ENCODE results near the gene SYT13. TPM values are rescaled to one million over a fixed set of nuclear protein-coding genes. Genes with fewer than 3 reads are reported as not detected.

SYT13 gene
- total and polyA plus RNA-seq, 2 donors (not counting 3 experiments of a cell fraction or from before 2014, with no cell fraction given): not detected

DNA sequence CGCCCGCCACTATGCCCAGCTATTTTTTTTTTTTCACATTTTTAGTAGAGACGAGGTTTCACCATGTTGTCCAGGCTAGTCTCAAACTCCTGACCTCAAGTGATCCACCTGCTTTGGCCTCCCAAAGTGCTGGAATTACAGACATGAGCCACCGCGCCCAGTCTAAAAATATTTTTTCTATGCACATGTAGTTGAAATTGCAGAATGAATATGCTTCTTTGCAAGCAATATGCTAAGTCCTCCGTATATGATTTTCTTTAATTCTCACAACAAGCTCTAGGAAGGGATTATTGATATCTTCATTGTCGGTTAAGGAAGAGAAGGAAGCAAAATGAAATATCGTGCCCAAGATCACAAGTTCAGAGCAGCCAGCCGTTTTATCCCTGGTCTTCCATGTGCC is 30.1 kb upstream of the SYT13 start:
- no peak for TF ChIP-seq EZH2 (IDR thresholded peaks at IDR 0.05; ENCODE audit: borderline replicate concordance, low read depth, low read length, severe bottlenecking)
- TF ChIP-seq, protein P1, sequence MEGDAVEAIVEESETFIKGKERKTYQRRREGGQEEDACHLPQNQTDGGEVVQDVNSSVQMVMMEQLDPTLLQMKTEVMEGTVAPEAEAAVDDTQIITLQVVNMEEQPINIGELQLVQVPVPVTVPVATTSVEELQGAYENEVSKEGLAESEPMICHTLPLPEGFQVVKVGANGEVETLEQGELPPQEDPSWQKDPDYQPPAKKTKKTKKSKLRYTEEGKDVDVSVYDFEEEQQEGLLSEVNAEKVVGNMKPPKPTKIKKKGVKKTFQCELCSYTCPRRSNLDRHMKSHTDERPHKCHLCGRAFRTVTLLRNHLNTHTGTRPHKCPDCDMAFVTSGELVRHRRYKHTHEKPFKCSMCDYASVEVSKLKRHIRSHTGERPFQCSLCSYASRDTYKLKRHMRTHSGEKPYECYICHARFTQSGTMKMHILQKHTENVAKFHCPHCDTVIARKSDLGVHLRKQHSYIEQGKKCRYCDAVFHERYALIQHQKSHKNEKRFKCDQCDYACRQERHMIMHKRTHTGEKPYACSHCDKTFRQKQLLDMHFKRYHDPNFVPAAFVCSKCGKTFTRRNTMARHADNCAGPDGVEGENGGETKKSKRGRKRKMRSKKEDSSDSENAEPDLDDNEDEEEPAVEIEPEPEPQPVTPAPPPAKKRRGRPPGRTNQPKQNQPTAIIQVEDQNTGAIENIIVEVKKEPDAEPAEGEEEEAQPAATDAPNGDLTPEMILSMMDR (IDR thresholded peaks at IDR 0.05; ENCODE audit: extremely low read depth in 1 of 2, insufficient read depth in 1 of 2, low read depth in 1 of 2, low read length in 2 of 2): no peak
- TF ChIP-seq GATA2 (IDR thresholded peaks at IDR 0.05; ENCODE audit: insufficient read depth, insufficient read length, low read depth, low read length): no peak
- TF ChIP-seq FOS (IDR thresholded peaks at IDR 0.05; ENCODE audit: borderline replicate concordance, insufficient read depth, low read length): no peak
- TF ChIP-seq, protein P2, sequence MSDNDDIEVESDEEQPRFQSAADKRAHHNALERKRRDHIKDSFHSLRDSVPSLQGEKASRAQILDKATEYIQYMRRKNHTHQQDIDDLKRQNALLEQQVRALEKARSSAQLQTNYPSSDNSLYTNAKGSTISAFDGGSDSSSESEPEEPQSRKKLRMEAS (IDR thresholded peaks at IDR 0.05; ENCODE audit: insufficient read depth, insufficient read length): no peak
- TF ChIP-seq POLR2AphosphoS5 (IDR thresholded peaks at IDR 0.05; ENCODE audit: insufficient read depth, low read depth, low read length): no peak
- TF ChIP-seq JUN (IDR thresholded peaks at IDR 0.05; ENCODE audit: borderline replicate concordance, insufficient read depth, insufficient read length, low read depth): no peak
- no peak for TF ChIP-seq POLR2A (IDR thresholded peaks at IDR 0.05; ENCODE audit: low read depth, low read length)
- no peak for TF ChIP-seq MYC (IDR thresholded peaks at IDR 0.05; ENCODE audit: low read depth, low read length)
- H3K9ac ChIP-seq (replicated peaks; ENCODE audit: extremely low read depth, insufficient read depth, low read length): no peak overlapping the region
- no peak overlapping the region for H3K4me2 ChIP-seq (ENCODE audit: insufficient read depth, low read length)
- no peaks in the 10 kb centered on the region for H3K36me3 ChIP-seq (ENCODE audit: control insufficient read depth in 2 of 2, extremely low read depth in 1 of 2, insufficient read depth in 2 of 2, low read length in 2 of 2)
- no peaks in the 10 kb centered on the region for H3K4me1 ChIP-seq (ENCODE audit: control insufficient read depth, extremely low read depth, insufficient read depth, low read length)
- intact Hi-C loops (cut with micrococcal nuclease) (no loop called here), dilution Hi-C loops (cut with MboI; ENCODE audit: extremely low pct_ligation_motif_present, low sequenced_read_pairs) (no loop called here)
- H3K27ac ChIP-seq (ENCODE audit: insufficient read depth, low read depth, low read length): no peak overlapping the region
- BruUV-seq (replicated peaks): no TSS peak
- H4K20me1 ChIP-seq (replicated peaks; ENCODE audit: control insufficient read depth, extremely low read depth, insufficient read depth, low read length): no peaks in the 10 kb centered on the region
- no peak for DNase-seq (ENCODE audit: low read depth, low spot score)
- H2AFZ ChIP-seq (ENCODE audit: low read depth, low read length): no peak overlapping the region
- peaks cover 6 to 18% of the 10 kb centered on the region in 2 experiments for H3K27me3 ChIP-seq (ENCODE audit: control insufficient read depth in 2 of 2, insufficient read depth in 2 of 2, low read length in 2 of 2)
- no peaks in the 10 kb centered on the region for H3K9me3 ChIP-seq (replicated peaks; ENCODE audit: control insufficient read depth, insufficient read depth, low read length)
- no peak for FAIRE-seq
- no peaks in the 10 kb centered on the region for H3K79me2 ChIP-seq (ENCODE audit: control insufficient read depth, insufficient read depth, low read length)
- ChIA-PET CTCF (no interaction called here), POLR2A (no interaction called here)
- no peaks in the 10 kb centered on the region for H3K9me1 ChIP-seq (replicated peaks; ENCODE audit: control insufficient read depth, extremely low read depth, insufficient read depth, low read length)
- H3K4me3 ChIP-seq (replicated peaks in 1 of 3; ENCODE audit: insufficient read depth in 1 of 3, low read depth in 1 of 3, low read length in 3 of 3): no peak overlapping the region
